Measurements from ENCODE around the gene DNM3. TPM values are rescaled to one million over a fixed set of nuclear protein-coding genes. Genes with fewer than 3 reads are reported as not detected.

DNM3 gene
- total and polyA plus RNA-seq, 9 donors, result 3.1 to 6.5 (median 4.4) TPM

DNA sequence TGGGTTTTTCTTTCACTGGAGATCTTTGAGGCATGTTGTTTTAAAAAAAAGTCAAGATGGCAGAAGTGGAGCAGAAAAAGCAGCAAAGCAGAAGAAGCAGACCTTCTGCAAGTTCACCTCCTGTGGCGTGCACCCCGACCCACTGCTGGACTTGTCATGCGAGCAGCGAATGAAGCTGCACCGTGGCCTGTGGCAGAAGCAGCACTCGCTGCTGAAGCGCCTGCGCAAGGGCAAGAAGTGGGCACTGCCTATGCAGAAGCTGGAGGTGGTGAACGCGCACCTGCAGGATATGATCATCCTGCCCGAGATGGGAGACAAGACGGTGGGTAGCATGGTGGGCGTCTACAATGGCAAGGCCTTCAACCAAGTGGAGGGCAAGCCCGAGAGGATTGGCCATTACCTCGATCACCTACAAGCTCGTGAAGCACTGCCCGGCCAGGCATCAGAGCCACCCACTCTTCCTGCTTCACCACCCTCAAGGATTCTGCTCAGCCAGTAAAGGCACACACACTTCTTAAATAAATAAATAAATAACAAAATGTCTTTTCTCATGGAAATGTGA, 37.8 kb upstream of the DNM3 start:
- H3K9me3 ChIP-seq, result no peaks in the 10 kb centered on the region
- no peak for DNase-seq
- TF ChIP-seq EP300 (IDR thresholded peaks at IDR 0.05) (no peak), POLR2A (IDR thresholded peaks at IDR 0.05) (no peak)
- TF ChIP-seq, protein P1, sequence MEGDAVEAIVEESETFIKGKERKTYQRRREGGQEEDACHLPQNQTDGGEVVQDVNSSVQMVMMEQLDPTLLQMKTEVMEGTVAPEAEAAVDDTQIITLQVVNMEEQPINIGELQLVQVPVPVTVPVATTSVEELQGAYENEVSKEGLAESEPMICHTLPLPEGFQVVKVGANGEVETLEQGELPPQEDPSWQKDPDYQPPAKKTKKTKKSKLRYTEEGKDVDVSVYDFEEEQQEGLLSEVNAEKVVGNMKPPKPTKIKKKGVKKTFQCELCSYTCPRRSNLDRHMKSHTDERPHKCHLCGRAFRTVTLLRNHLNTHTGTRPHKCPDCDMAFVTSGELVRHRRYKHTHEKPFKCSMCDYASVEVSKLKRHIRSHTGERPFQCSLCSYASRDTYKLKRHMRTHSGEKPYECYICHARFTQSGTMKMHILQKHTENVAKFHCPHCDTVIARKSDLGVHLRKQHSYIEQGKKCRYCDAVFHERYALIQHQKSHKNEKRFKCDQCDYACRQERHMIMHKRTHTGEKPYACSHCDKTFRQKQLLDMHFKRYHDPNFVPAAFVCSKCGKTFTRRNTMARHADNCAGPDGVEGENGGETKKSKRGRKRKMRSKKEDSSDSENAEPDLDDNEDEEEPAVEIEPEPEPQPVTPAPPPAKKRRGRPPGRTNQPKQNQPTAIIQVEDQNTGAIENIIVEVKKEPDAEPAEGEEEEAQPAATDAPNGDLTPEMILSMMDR (IDR thresholded peaks at IDR 0.05), result no peak
- H3K4me3 ChIP-seq, result no peak overlapping the region
- no peaks in the 10 kb centered on the region for H3K4me1 ChIP-seq (ENCODE audit: insufficient read depth)
- H3K27ac ChIP-seq, result no peak overlapping the region
- 94 to 96% (median 95%) methylated on average over 17 of the region's 17 CpGs for WGBS, 3 donors
- no peaks in the 10 kb centered on the region for H3K36me3 ChIP-seq
- intact Hi-C loops (cut with DNase I), result loop anchor here in 3 of 4 donors (2.0 to 10.0 kb wide), 4 partner anchors 179 to 641 kb away; partner anchors contain the start of gene PIGC (in 1 of the 3)
- no peaks in the 10 kb centered on the region for H3K27me3 ChIP-seq

GRCh38 chr1:171805395-171806115, 35.7 kb upstream of the DNM3 start:
- TF ChIP-seq POLR2A (IDR thresholded peaks at IDR 0.05), result no peak
- TF ChIP-seq, protein P1 (IDR thresholded peaks at IDR 0.05), result no peak
- TF ChIP-seq EP300 (IDR thresholded peaks at IDR 0.05), result no peak

DNA sequence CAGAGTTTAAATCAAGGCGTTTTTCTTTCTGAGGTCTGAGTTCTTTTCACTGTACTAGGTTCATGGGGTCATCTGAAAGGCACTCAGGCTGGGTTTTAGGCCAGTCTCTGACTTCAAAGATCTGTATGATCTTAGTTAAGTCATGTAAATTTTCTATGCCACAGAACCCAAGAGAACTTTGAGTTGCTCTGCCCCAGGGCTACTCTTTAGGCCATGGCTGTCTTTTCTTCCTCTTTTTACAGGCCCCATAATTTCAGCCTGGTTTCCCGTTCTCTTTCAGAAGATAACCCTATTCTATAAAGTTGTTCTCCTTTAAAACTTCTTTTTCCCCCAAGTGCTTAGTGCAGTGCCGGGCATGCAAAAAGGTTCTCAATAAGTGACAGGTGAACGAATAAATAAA, 33.7 kb upstream of the DNM3 start:
- TF ChIP-seq, protein P1 (IDR thresholded peaks at IDR 0.05), result no peak
- TF ChIP-seq POLR2A (IDR thresholded peaks at IDR 0.05) (no peak), EP300 (IDR thresholded peaks at IDR 0.05) (no peak)
- H3K27ac ChIP-seq, result no peak overlapping the region
- H3K4me1 ChIP-seq (ENCODE audit: insufficient read depth), result no peaks in the 10 kb centered on the region
- no peak overlapping the region for H3K4me3 ChIP-seq
- no peaks in the 10 kb centered on the region for H3K27me3 ChIP-seq
- 88 to 94% (median 92%) methylated on average over 4 of the region's 4 CpGs for WGBS, 3 donors
- no peak for DNase-seq
- no peaks in the 10 kb centered on the region for H3K9me3 ChIP-seq
- H3K36me3 ChIP-seq, result no peaks in the 10 kb centered on the region
- intact Hi-C loops (cut with DNase I), result loop anchor here in 3 of 4 donors (5.0 to 10.0 kb wide), 3 partner anchors 175 to 637 kb away; partner anchors contain the start of gene PIGC (in 1 of the 3)

More at GRCh38 chr1:171805395-171806115, 35.7 kb upstream of the DNM3 start:
- DNase-seq, result no peak
- H3K9me3 ChIP-seq, result no peaks in the 10 kb centered on the region
- H3K27me3 ChIP-seq, result no peaks in the 10 kb centered on the region
- WGBS, 3 donors, result 66 to 70% (median 68%) methylated on average over 9 of the region's 9 CpGs
- H3K36me3 ChIP-seq, result no peaks in the 10 kb centered on the region
- H3K27ac ChIP-seq, result no peak overlapping the region
- intact Hi-C loops (cut with DNase I), result loop anchor here in 3 of 4 donors (5.0 to 10.0 kb wide), 3 partner anchors 177 to 639 kb away; partner anchors contain the start of gene PIGC (in 1 of the 3)
- H3K4me1 ChIP-seq (ENCODE audit: insufficient read depth), result no peaks in the 10 kb centered on the region
- H3K4me3 ChIP-seq, result no peak overlapping the region

- no peak for TF ChIP-seq POLR2A (IDR thresholded peaks at IDR 0.05)
- Histone ChIP-seq H3K27ac (no peak overlapping the region), H3K27me3 (no peaks in the 10 kb centered on the region), H3K36me3 (no peaks in the 10 kb centered on the region), H3K9me3 (no peaks in the 10 kb centered on the region), H3K4me1 (ENCODE audit: insufficient read depth) (no peaks in the 10 kb centered on the region), H3K4me3 (no peak overlapping the region)
- intact Hi-C loops (cut with DNase I), result loop anchor here in 3 of 4 donors (5.0 to 10.0 kb wide), 3 partner anchors 172 to 635 kb away; partner anchors contain the start of gene PIGC (in 1 of the 3)
- WGBS, 3 donors, result 82 to 88% (median 85%) methylated on average over 2 of the region's 2 CpGs
- DNase-seq, result no peak
Observed at GRCh38 chr1:171809834-171810233, 31.5 kb upstream of the DNM3 start.

GRCh38 chr1:171811672-171812071, 29.6 kb upstream of the DNM3 start:
- Histone ChIP-seq H3K9me3 (peaks cover 0 to 2% of the 10 kb centered on the region in 2 donors), H3K27me3 (no peaks in the 10 kb centered on the region), H3K4me1 (ENCODE audit: insufficient read depth) (no peaks in the 10 kb centered on the region), H3K36me3 (no peaks in the 10 kb centered on the region), H3K4me3 (no peak overlapping the region), H3K27ac (no peak overlapping the region)
- intact Hi-C loops (cut with DNase I), result no loop called here
- no peak for DNase-seq
- TF ChIP-seq, protein P1 (IDR thresholded peaks at IDR 0.05), result no peak
- no peak for TF ChIP-seq POLR2A (IDR thresholded peaks at IDR 0.05)
- no peak for TF ChIP-seq EP300 (IDR thresholded peaks at IDR 0.05)
